Esophagus squamous epithelium (tissue), 5 donors: Measurements from ENCODE around the gene C17orf78. TPM values are rescaled to one million over a fixed set of nuclear protein-coding genes. Genes with fewer than 3 reads are reported as not detected.
A peak's percentile ranks its signal among the peaks of the same experiment; 100 is the strongest.

ENCODE experiments used
- DNase-seq: peaks from one replicate; lab custom pipeline; 2025; lab: John Stamatoyannopoulos, UW
- H3K27ac ChIP-seq, 4 donors: fragments of 200-600 bp; sonication (generic); one replicate each; pipeline ENCODE4 v1.5.1; 2016 to 2019; ENCODE audit warnings: mild to moderate bottlenecking in 1 of 4
- H3K27me3 ChIP-seq, 4 donors: fragments of 200-600 bp; sonication (generic); 1 replicate in 3 of 4; 2 replicates in 1 of 4; pipeline versions ENCODE4 v1.5.1 to v1.6.0; 2017 to 2021; ENCODE audit warnings: antibody characterized with exemption in 1 of 4
- H3K36me3 ChIP-seq, 3 donors: fragments of 200-600 bp; sonication (generic); one replicate each; pipeline ENCODE4 v1.5.1; 2016 to 2019
- H3K4me1 ChIP-seq, 3 donors: fragments of 200-600 bp; sonication (generic); one replicate each; pipeline ENCODE4 v1.5.1; 2017 to 2019
- H3K4me3 ChIP-seq, 4 donors: fragments of 200-600 bp; sonication (generic); 1 replicate in 3 of 4; 2 replicates in 1 of 4; pipeline ENCODE4 v1.5.1; 2016 to 2019; ENCODE audit warnings: mild to moderate bottlenecking in 2 of 4, moderate library complexity in 1 of 4
- H3K9me3 ChIP-seq, 3 donors: fragments of 200-600 bp; sonication (generic); one replicate each; pipeline ENCODE4 v1.5.1; 2016 to 2019
- POLR2A ChIP-seq, 4 donors: fragments of 450-650 bp; IDR thresholded peaks; one replicate each; pipeline ENCODE4 v1.6.1; 2017; ENCODE audit warnings: antibody characterized with exemption in 4 of 4, mild to moderate bottlenecking in 4 of 4, moderate library complexity in 3 of 4
- WGBS, 2 donors: methylation state at CpG; one replicate each; pipeline ENCODE4 v1.1.5; 2018; 5-methylcytosine and 5-hydroxymethylcytosine counted together
- intact Hi-C: fragments of 100-400 bp; cut with DNase I; formaldehyde crosslinking; loops from one replicate; pipeline ENCODE4 v1.15.0; 2022
- total RNA-seq, 4 donors: library from RNA; depleted of rRNA; stranded (reverse); fragments of >200 nt; gene quantifications; one replicate each; pipeline ENCODE4 v1.1.0, GENCODE V29; 2016
- TF ChIP-seq, protein P1 (sequence below), 6 experiments: fragments of 450-650 bp in 4 of 6; fragments of 200-600 bp in 2 of 6; sonication (generic) in 2 of 6; IDR thresholded peaks; one replicate each; pipeline ENCODE4 v1.5.1; 2016 to 2019; ENCODE audit warnings: antibody characterized with exemption in 6 of 6, mild to moderate bottlenecking in 4 of 6, moderate library complexity in 4 of 6
- donor health status: DM: yes; HTN: yes; CAD: no.

The C17orf78 gene
- total RNA-seq, 4 donors from 2014 or later = not detected

DNA sequence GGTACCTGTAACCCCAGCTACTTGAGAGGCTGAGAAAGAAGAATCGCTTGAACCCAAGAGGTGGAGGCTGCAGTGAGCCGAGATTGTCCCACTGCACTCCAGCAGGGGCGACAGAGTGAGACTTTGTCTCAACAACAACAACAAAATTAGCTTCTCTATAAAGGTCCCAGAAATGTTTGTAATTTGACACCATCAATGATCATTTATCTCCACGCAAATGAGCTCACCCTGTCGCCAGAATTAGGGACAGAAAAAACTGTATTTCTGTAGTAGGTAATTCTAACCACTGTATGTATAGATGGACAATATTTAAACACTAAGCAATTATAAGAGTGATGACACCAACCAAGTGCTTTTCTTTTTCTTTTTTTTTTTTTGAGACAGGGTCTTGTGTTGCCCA, 10.7 kb downstream of the C17orf78 start:
- DNase-seq = no peak
- no peaks in the 10 kb centered on the region for H3K27me3 ChIP-seq
- no peak overlapping the region for H3K27ac ChIP-seq
- WGBS, 2 donors = 95 to 97% methylated on average over 4 to 5 of the region's 5 CpGs
- no peaks in the 10 kb centered on the region for H3K4me1 ChIP-seq
- TF ChIP-seq POLR2A (IDR thresholded peaks at IDR 0.05) = no peak
- TF ChIP-seq, protein P1, sequence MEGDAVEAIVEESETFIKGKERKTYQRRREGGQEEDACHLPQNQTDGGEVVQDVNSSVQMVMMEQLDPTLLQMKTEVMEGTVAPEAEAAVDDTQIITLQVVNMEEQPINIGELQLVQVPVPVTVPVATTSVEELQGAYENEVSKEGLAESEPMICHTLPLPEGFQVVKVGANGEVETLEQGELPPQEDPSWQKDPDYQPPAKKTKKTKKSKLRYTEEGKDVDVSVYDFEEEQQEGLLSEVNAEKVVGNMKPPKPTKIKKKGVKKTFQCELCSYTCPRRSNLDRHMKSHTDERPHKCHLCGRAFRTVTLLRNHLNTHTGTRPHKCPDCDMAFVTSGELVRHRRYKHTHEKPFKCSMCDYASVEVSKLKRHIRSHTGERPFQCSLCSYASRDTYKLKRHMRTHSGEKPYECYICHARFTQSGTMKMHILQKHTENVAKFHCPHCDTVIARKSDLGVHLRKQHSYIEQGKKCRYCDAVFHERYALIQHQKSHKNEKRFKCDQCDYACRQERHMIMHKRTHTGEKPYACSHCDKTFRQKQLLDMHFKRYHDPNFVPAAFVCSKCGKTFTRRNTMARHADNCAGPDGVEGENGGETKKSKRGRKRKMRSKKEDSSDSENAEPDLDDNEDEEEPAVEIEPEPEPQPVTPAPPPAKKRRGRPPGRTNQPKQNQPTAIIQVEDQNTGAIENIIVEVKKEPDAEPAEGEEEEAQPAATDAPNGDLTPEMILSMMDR (IDR thresholded peaks at IDR 0.05) = no peak
- no peaks in the 10 kb centered on the region for H3K36me3 ChIP-seq
- intact Hi-C loops = no loop called here
- H3K4me3 ChIP-seq = no peak overlapping the region
- no peaks in the 10 kb centered on the region for H3K9me3 ChIP-seq

DNA sequence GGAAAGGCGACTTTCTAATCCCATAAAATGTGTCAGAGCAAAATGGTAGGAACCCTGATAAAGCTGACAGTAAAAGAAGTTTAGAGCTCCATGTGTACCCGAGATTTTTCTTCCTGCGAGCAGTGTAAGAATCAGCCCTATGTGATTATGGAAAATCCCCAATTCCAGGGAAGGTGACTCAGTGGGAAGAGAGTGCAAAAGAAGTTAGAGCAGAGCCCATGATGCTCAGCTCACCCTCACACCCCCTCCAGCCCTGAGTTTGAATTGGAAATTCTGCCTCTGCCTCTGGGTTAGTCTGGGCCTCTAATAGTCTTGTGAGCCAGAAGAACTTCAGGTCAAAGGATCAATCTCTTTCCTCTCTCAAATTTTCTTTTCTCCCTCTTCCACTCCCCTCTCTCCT, 12.5 kb downstream of the C17orf78 start:
- TF ChIP-seq POLR2A (IDR thresholded peaks at IDR 0.05) = no peak
- TF ChIP-seq, protein P1 (IDR thresholded peaks at IDR 0.05) = no peak
- peaks cover 0 to 12% (median 10%) of the 10 kb centered on the region in 3 donors for H3K4me1 ChIP-seq
- H3K27ac ChIP-seq = no peak overlapping the region
- no peaks in the 10 kb centered on the region for H3K27me3 ChIP-seq
- H3K36me3 ChIP-seq = no peaks in the 10 kb centered on the region
- 66 to 83% methylated on average over 3 of the region's 3 CpGs for WGBS, 2 donors
- no peak overlapping the region for H3K4me3 ChIP-seq
- no peaks in the 10 kb centered on the region for H3K9me3 ChIP-seq
- DNase-seq = no peak
- intact Hi-C loops = no loop called here

DNA sequence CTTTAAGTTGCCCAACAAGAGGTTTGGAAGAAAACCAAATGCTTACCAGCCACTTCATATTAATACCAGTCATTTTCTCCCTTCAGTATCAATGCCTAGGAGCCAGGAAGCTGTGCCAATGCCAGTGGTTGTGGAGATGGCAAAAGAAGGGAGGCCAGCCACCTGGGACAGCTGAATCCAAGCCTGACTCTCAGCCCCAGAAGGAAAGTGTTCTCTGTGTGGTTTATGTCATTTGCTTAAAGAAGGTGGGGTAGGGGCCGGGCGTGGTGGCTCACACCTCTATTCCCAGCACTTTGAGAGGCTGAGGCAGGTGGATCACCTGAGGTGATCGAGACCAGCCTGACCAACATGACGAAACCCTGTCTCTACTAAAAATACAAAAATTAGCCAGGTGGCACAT, 13.4 kb downstream of the C17orf78 start:
- Histone ChIP-seq H3K4me3 (no peak overlapping the region), H3K27ac (no peak overlapping the region), H3K9me3 (no peaks in the 10 kb centered on the region), H3K36me3 (no peaks in the 10 kb centered on the region), H3K4me1 (peaks cover 0 to 12% (median 10%) of the 10 kb centered on the region in 3 donors), H3K27me3 (no peaks in the 10 kb centered on the region)
- WGBS, 2 donors = 92 to 100% methylated on average over 1 to 4 of the region's 4 CpGs
- TF ChIP-seq, protein P1 (IDR thresholded peaks at IDR 0.05) = no peak
- no peak for TF ChIP-seq POLR2A (IDR thresholded peaks at IDR 0.05)
- no peak for DNase-seq
- intact Hi-C loops = no loop called here

DNA sequence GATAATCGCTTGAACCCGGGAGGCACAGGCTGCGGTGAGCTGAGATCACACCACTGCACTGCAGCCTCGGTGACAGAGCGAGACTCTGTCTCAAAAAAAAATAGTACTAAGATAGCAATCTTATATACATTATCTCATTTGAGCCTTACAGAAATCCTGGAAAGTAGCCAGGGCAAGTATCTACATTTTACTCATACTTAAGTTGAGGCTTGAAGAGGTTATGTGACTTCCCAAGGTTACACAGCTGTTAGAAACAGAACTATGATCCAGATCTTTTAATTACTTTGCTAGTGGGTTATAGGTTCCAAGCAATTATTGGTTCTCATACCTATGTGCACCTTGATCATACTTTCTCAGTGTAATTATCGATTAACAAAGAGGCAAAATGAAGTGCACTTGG, 15.4 kb downstream of the C17orf78 start:
- TF ChIP-seq POLR2A (IDR thresholded peaks at IDR 0.05) = no peak
- TF ChIP-seq, protein P1 (IDR thresholded peaks at IDR 0.05) = no peak
- Histone ChIP-seq H3K4me3 (no peak overlapping the region), H3K36me3 (no peaks in the 10 kb centered on the region), H3K4me1 (peaks cover 0 to 12% (median 10%) of the 10 kb centered on the region in 3 donors), H3K27me3 (no peaks in the 10 kb centered on the region), H3K9me3 (no peaks in the 10 kb centered on the region), H3K27ac (no peak overlapping the region)
- WGBS, 2 donors = 86 to 96% methylated on average over 6 of the region's 6 CpGs
- intact Hi-C loops = no loop called here
- DNase-seq = no peak

DNA sequence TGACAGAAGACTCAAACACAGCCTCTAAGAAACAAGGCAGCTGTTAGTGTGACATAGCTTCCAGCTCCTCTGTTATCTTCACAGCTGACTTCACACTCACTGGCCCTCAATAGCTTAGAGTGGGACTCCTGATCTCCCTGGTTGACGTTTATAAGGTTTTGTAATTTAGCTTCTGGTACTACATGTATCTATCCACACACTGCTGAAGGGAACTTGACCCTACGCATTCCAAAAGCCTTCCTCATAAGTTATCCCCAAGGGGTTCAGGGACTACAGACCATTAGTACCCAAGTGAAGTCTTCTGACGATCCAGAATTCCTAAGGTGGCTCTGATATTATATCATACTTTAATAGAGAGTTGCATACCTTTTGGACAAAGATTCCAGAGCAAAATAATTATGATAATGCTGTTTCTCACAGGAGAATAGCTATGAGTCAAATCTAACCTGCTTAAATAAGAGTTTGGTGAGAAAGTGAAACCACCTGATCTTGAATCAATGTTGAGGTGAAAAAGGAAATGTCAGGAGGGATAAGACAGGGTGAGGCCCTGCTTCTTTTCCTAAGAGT, 16.3 kb downstream of the C17orf78 start:
- intact Hi-C loops = no loop called here
- WGBS, 2 donors = 45 to 59% methylated on average over 3 of the region's 3 CpGs
- no peak for DNase-seq
- Histone ChIP-seq H3K27me3 (no peaks in the 10 kb centered on the region), H3K4me3 (no peak overlapping the region), H3K36me3 (no peaks in the 10 kb centered on the region), H3K4me1 (peaks cover 0 to 12% (median 10%) of the 10 kb centered on the region in 3 donors), H3K27ac (peak overlapping the region in 1 of 4 donors; percentile 30), H3K9me3 (no peaks in the 10 kb centered on the region)
- TF ChIP-seq POLR2A (IDR thresholded peaks at IDR 0.05) = no peak
- TF ChIP-seq, protein P1 (IDR thresholded peaks at IDR 0.05) = no peak
